Chondrocyte (in vitro differentiated cells): ENCODE measurements around the gene TOMM40. TPM values are rescaled to one million over a fixed set of nuclear protein-coding genes. Genes with fewer than 3 reads are reported as not detected.
"Not testable (repeated sequence)": the region's sequence is repeated elsewhere in the genome, so short reads cannot be mapped to it uniquely, and the experiment has no call there.

Experiments
- DNase-seq: peaks from one replicate; pipeline ENCODE4 v3.0.0; 2021; ENCODE audit warnings: mixed read lengths, low spot score
- H3K27ac Mint-ChIP-seq: one replicate; pipeline ENCODE4 v1.8.0; 2021; ENCODE audit warnings: mild to moderate bottlenecking, moderate library complexity, mixed read lengths; ENCODE audit not compliant: unreplicated experiment
- H3K27me3 Mint-ChIP-seq: 2 replicates; pipeline ENCODE4 v1.8.0; 2021; ENCODE audit warnings: low read depth, mixed read lengths
- H3K36me3 Mint-ChIP-seq: 2 replicates; pipeline ENCODE4 v1.8.0; 2021; ENCODE audit warnings: low read depth, mixed read lengths
- H3K4me1 Mint-ChIP-seq: 2 replicates; pipeline ENCODE4 v1.8.0; 2021; ENCODE audit warnings: low read depth, mild to moderate bottlenecking, mixed read lengths
- H3K4me3 Mint-ChIP-seq: one replicate; pipeline ENCODE4 v1.8.0; 2021; ENCODE audit warnings: mild to moderate bottlenecking, moderate library complexity, mixed read lengths; ENCODE audit not compliant: unreplicated experiment
- H3K9me3 Mint-ChIP-seq: 2 replicates; pipeline ENCODE4 v1.8.0; 2021; ENCODE audit warnings: low read depth, mixed read lengths
- total RNA-seq: library from RNA; stranded (reverse); gene quantifications from 3 replicates; pipeline ENCODE4 v1.2.1, GENCODE V29; 2021
- TF ChIP-seq, protein P1 (sequence below): fragments of 200-600 bp; sonication (generic); IDR thresholded peaks from 2 replicates; pipeline ENCODE4 v1.5.0; 2021; ENCODE audit warnings: antibody characterized with exemption, mild to moderate bottlenecking, moderate library complexity

Gene TOMM40
- total RNA-seq, 1 donor from 2014 or later: 40.9 TPM

DNA sequence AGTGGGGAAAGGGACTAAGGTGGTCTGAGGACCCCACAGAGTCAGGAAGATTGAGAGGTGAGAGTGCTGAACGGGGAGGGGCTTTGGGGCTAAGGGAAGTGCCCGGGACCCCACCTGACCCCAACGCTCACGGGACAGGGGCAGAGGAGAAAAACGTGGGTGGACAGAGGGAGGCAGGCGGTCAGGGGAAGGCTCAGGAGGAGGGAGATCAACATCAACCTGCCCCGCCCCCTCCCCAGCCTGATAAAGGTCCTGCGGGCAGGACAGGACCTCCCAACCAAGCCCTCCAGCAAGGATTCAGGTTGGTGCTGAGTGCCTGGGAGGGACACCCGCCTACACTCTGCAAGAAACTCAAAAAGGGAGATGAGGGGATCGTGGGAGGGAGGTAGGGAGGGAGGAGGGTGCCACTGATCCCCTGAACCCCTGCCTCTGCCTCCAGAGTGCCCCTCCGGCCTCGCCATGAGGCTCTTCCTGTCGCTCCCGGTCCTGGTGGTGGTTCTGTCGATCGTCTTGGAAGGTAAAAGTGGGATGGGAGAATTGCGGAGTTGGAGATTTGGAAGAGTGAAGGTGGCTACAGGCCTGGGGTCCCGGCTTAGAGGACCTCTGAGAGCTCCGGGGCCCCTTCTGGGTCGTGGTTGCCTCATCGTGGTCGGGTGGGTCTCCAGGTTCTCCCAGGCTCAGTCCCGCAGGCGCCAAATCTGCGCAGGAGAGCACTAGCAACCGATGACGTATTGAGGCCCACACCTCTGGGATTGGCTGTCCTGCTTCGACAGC is 23.6 kb downstream of the TOMM40 start, which contains the start of gene APOC1:
Gene APOC1 (plus strand): TSS at position 176 of the 774 bp plus-strand sequence. CDS start 284 bp downstream, at position 460.
- Mint-ChIP-seq H3K27ac (peak within 1 kb of the TSS; percentile 83), H3K4me3 (peak within 1 kb of the TSS; percentile 93), H3K4me1 (peaks cover 32% of the 10 kb centered on the region)
- H3K9me3 Mint-ChIP-seq, H3K27me3 Mint-ChIP-seq, DNase-seq, H3K36me3 Mint-ChIP-seq: not testable (repeated sequence)
- TF ChIP-seq, protein P1, sequence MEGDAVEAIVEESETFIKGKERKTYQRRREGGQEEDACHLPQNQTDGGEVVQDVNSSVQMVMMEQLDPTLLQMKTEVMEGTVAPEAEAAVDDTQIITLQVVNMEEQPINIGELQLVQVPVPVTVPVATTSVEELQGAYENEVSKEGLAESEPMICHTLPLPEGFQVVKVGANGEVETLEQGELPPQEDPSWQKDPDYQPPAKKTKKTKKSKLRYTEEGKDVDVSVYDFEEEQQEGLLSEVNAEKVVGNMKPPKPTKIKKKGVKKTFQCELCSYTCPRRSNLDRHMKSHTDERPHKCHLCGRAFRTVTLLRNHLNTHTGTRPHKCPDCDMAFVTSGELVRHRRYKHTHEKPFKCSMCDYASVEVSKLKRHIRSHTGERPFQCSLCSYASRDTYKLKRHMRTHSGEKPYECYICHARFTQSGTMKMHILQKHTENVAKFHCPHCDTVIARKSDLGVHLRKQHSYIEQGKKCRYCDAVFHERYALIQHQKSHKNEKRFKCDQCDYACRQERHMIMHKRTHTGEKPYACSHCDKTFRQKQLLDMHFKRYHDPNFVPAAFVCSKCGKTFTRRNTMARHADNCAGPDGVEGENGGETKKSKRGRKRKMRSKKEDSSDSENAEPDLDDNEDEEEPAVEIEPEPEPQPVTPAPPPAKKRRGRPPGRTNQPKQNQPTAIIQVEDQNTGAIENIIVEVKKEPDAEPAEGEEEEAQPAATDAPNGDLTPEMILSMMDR: peak; percentile 8

DNA sequence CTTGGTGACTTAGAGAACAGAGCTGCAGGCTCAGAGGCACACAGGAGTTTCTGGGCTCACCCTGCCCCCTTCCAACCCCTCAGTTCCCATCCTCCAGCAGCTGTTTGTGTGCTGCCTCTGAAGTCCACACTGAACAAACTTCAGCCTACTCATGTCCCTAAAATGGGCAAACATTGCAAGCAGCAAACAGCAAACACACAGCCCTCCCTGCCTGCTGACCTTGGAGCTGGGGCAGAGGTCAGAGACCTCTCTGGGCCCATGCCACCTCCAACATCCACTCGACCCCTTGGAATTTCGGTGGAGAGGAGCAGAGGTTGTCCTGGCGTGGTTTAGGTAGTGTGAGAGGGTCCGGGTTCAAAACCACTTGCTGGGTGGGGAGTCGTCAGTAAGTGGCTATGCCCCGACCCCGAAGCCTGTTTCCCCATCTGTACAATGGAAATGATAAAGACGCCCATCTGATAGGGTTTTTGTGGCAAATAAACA is 33.2 kb downstream of the TOMM40 start:
- H3K9me3 Mint-ChIP-seq: no peaks in the 10 kb centered on the region
- no peak overlapping the region for H3K4me3 Mint-ChIP-seq
- H3K27ac Mint-ChIP-seq: no peak overlapping the region

GRCh38 chr19:44925114-44925891 is 34.2 kb downstream of the TOMM40 start:
- TF ChIP-seq, protein P1: no peak
- Mint-ChIP-seq H3K4me1 (peaks cover 23% of the 10 kb centered on the region), H3K27ac (no peak overlapping the region), H3K36me3 (no peaks in the 10 kb centered on the region), H3K27me3 (no peaks in the 10 kb centered on the region), H3K9me3 (no peaks in the 10 kb centered on the region), H3K4me3 (no peak overlapping the region)
- no peak for DNase-seq

More for the DNA sequence above, 33.2 kb downstream of the TOMM40 start:
- no peak for DNase-seq
- Mint-ChIP-seq H3K4me1 (peaks cover 23% of the 10 kb centered on the region), H3K27me3 (no peaks in the 10 kb centered on the region), H3K36me3 (no peaks in the 10 kb centered on the region)
- TF ChIP-seq, protein P1: no peak

DNA sequence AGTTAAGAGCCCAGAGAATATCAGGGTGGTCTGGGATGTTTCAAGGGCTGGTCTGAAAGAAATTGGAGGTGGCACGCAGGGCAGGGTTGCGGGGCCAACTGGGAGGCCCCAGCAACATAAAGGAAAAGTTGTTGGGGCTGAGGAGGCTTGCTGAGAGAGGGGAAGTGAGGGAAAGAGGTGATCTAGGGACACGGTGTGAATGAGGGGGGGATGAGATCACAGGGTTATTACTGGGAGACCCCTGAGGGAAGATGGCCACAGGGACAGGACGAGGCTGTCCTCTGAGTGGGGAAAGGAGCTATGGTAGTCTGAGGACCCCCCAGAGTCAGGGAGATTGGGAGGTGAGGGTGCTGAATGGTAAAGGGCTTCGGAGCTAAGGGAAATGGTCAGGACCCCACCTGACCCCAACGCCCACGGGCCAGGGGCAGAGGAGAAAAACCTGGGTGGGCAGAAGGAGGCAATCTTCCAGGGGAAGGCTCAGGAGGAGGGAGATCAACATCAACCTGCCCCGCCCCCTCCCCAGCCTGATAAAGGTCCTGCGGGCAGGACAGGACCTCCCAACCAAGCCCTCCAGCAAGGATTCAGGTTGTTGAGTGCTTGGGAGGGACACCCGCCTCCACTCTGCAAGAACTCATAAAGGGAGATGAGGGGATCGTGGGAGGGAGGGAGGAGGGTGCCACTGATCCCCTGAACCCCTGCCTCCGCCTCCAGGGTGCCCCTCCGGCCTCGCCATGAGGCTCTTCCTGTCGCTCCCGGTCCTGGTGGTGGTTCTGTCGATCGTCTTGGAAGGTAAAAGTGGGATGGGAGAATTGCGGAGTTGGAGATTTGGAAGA is 35.4 kb downstream of the TOMM40 start:
- not testable (repeated sequence) for H3K9me3 Mint-ChIP-seq, DNase-seq

GRCh38 chr19:44927746-44928145 is 36.7 kb downstream of the TOMM40 start:
- TF ChIP-seq, protein P1: no peak
- no peaks in the 10 kb centered on the region for H3K36me3 Mint-ChIP-seq
- H3K4me3 Mint-ChIP-seq: no peak overlapping the region
- peaks cover 23% of the 10 kb centered on the region for H3K4me1 Mint-ChIP-seq
- peak overlapping the region; percentile 36 for H3K27ac Mint-ChIP-seq
- H3K27me3 Mint-ChIP-seq: no peaks in the 10 kb centered on the region
- H3K9me3 Mint-ChIP-seq: no peaks in the 10 kb centered on the region
- no peak for DNase-seq

More for the DNA sequence above, 35.4 kb downstream of the TOMM40 start:
- Mint-ChIP-seq H3K27ac (peak overlapping the region; percentile 32), H3K4me1 (peaks cover 23% of the 10 kb centered on the region), H3K4me3 (peak overlapping the region; percentile 56)
- not testable (repeated sequence) for H3K27me3 Mint-ChIP-seq, H3K36me3 Mint-ChIP-seq
